ENCODE data around the gene CPB2.

CPB2 gene

DNA sequence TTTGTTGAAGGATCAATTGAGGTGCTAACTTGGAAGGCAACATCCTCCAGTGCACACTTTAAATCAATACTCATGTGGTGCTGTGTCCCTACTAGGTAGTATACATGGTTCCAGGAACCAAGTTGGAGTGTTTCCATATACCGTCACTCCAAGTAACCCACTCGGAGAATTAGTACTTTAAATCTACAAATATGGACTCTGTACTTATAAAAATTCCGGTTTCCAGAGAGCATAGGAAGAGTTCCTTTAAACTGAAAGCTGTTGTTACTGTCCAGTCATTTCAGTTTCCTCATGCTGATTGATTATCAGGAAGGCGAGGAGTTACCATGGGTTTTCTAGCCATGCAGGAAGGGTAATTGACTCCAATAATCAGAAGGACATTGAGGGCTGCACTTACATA, 7.2 kb downstream of the CPB2 start:
- no peak for DNase-seq (ENCODE audit: low read depth, low spot score)

DNA sequence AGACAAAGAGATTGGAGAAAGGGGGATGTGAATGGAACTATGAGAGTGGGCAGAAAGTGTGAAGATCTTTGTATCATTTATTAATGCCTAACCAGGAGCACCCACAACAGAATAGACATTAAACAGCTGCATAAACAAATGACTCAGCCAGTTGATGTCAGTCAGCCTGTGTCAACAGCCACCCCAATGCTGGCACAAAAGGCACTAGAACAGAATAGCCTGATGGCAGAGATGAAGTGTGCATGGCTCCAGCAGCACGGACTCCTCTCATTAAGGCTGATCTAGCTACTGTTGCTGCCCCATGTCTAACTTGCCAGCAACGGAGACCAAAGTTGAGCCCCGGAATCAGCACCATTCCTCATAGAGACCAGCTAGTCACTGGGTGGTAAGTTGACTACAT, 7.8 kb downstream of the CPB2 start:
- DNase-seq (ENCODE audit: low read depth, low spot score) = no peak

DNA sequence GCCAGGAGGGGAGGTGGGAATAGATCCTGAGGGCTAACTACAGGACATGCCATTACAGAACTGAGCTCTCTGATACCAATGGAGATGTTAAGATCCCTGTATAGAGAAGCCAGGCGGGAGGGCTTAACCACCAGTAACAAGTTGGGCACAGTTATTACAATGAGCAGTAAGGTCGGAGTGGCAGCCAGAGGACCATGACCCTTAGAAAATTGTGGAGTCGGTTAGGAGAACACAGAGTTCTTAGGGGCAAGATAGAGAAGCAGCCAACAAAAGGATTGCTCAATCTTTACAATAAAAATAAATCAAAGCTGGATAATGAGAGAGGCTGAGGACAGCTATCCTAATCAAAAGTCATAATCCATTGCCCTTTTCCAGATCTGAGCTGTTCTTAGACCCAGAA, 10.4 kb downstream of the CPB2 start:
- DNase-seq (ENCODE audit: low read depth, low spot score) = no peak

DNA sequence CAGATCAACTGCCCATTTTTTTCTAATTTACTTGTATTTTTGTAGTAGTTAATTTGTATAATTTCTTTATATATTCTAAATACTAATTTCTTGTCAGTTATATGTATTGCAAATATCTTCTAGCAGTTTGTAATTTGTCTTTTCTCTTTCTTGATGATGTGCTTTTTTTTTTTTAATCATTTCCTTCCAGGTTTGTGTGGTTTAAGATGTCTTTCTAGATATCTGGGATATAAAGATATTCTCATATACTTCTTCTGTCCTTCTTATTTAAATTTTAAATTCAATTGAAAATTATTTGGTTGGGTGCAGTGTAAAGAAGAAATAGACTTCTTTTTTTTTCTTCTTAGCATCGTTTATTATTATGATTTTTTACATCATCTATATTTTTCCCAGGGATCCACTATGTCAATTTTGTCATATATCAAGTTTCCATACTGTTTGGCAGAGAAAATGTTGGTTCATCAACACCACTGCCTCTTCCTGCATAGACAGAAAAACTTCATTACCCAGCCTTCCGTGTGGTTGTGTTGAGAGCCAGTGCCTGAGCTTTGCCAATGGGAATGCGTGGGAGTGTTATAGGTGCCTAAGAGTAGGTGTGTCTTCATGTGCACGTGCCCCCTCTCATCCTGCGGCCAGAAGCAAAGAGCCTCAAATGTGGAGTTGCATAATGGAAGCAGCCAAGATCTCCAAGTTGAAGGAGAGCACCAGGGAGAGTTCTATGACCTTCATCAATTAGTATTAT, 15.8 kb downstream of the CPB2 start:
- DNase-seq (ENCODE audit: low read depth, low spot score) = no peak

DNA sequence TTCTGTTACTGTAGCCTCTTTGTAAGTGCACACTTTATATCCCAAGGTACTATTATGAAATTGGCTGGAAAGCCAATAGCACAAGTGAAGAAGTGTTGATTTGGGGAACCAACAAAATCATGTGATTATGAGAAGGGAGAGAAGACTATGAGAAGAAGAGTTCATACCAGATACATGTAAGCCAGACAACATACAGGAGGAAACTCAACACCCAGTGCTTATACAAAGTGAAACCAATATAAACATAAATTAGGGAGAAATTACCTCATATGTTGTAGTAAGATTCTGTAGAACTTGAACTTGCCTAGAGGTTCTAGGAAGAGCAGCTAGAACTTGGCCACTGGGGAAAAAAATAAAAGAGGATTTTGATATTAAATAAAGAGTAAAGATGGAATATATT, 17.4 kb downstream of the CPB2 start:
- DNase-seq (ENCODE audit: low read depth, low spot score) = no peak

DNA sequence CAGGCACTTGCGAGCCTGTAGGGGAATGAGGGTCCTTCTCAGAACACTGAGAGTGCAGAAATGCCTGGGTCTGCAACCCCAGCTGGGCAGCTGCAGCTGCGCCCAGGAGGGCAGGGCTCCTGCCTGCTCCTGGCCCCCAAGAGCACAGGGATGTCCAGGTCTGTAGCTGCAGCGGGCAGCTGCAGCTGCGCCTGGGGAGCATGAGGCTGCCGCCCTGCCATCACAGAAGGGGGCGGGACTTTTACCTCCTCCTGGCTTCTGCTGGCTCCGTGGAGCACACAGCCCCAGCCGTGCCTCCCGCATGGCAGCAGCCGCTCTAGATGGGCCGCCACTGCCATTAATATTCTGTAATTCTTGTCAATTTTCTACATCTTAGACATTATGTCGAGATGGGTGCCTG, 17.8 kb downstream of the CPB2 start:
- DNase-seq (ENCODE audit: low read depth, low spot score) = no peak

DNA sequence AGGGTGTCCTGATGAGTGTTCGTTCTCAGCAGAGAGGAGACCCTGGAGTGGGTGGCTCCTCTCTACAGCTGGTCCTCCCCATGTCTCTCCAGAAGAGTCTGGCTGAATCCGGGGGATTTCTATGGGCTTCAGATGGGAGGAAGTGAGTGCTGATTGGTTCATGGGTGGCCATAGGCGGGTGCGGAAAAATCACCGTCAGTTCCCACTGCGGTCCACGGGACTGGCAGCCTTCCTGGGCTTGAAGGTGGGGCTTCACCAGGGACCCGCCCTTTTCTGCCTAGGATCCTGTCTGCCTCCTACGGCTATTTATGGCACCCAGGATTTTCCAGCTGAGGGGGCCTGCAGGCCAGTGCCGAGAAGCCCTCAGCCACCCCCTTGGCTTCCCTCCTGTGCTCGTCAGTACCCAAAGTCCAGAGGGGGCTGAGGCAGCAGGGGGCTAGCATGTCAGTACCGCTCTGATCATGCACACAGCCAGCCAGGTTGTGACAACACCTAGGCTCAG, 18.4 kb downstream of the CPB2 start:
- no peak for DNase-seq (ENCODE audit: low read depth, low spot score)

DNA sequence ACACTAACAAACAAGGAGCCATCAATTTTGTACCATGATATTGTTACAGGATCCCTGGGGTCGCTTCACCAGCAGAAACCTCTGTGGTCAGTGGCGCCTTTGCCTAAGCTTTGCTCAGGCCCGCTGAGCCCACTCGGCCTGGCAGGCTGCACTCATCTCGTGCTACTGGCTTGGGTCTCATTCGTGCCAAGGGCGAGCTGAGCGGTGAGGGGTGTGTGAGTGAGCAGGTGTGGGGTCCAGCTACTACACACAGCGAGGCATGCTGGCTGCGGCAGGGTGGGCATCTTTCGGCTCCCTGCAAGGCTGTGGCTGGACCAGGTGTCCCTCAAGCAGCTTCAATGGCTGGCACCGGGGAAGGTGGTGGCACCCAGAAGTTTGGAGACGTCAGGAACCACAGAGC, 19.1 kb downstream of the CPB2 start:
- DNase-seq (ENCODE audit: low read depth, low spot score) = no peak

DNA sequence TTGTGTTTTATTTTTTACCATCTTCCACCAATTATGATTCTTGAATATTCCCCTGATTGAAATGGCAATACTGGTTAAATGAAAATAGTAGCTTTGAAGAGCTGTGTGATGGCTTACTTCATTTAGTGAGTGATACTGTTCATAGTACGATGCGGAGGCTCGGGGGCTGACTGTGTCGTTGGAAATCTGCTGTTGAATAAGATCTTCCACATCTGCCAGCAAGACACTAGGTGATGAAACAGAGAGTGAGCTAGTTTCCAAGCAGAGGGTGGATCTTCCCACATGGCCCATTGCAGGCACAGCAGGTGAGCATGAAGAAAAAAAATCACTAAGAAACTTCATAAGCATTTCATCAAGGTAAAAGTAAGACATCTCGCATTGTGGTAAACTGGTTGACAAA, 22.5 kb downstream of the CPB2 start:
- DNase-seq (ENCODE audit: low read depth, low spot score) = no peak

DNA sequence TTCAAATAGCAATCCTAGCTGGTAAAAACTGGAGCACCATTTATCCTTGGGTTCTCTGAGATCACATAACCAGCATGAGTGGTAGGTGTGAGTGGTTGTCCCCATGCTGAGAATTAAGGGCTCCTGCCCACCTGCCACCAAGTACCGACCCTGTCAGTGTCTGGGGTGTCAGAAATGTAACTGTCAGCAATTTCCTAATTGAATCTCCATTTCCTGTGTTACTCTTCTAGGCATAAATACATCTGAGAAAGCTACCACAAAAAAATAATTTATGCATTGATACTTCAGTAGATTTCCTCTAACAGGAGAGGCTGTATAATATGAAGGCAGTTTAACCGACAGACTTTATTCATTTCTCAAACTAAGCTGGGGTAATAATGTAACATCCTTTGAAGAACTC, 25.1 kb downstream of the CPB2 start:
- no peak for DNase-seq (ENCODE audit: low read depth, low spot score)

DNA sequence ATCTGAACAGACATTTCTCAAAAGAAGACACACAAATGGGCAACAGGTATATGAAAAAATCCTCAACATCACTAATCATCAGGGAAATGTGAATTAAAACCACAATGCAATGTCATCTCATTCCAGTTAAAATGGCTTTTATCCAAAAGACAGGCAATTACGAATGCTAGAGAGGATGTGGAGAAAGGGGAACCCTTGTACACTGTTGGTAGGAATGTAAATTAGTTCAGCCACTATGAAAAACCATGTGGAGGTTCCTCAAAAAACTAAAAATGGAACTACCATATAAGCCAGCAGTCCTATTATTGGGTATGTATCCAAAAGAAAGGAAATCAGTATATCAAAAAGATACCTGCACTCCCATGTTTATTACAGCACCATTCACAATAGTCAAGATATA, 27.6 kb downstream of the CPB2 start:
- DNase-seq (ENCODE audit: low read depth, low spot score) = no peak

DNA sequence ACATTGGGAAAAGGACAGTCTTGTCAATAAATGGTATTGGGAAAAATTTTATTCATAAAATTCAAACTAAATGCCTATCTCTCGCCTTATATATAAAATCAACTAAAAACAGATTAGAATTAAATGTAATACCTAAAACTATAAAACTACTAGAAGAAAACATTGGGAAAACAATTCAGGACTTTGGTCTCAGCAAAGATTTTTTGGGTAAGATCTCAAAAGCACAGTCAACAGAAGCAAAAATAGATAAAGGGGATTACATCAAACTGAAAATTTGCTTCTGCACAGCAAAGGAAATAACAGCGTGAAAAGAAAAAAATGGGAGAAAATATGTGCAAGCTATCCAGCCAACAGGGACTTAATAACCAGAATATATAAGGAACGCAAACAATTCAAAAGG, 28.0 kb downstream of the CPB2 start:
- DNase-seq (ENCODE audit: low read depth, low spot score) = no peak

DNA sequence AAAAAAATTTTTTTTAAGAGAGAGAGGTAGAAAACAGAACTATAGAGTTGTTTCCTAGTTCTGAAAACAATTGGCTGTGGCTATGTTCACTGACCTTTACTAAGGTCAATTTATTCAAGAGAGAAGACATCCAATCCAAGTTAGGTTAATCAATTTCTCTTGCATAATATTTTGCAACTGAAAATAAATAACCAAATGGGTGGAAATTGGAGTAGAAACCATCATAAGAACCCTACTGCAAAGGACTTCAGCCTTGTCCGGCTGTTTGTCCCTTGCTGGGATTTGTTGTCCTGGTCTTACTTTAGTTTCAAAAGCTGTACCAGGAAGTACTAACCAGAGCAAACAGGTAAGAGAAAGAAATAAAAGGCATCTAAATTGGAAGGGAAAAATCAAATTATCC, 29.0 kb downstream of the CPB2 start:
- DNase-seq (ENCODE audit: low read depth, low spot score) = no peak

DNA sequence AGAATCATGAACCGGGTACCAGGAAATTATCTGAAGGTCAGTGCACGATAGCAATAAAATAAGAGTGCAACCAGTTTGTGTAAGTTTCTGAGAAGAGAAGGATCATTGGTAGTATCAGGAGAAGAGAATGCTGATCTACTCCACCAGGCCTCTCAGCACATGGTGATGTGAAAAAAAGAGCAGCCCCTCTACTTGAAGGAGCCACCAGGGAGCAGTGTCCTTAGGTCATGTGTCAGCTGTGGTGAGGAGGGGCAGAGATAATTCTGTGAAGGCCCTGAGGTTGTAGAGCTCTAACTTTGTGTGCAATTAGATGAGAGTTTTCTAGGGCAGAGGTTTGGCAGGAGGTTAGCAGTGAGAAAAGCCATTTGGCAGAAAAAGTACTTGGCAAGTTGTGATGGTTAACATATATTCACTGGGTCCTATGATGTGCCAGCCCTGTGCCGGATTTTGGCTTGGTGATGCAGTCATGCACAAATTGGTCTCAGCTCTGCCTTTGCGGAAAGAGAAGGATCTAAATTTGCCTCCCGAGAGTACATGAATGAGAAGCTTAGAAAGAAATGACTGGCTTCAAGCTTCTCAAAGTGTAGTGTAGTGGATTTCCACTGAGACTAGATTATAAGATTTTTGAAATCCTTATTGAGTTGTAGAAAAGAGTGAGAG, 33.1 kb downstream of the CPB2 start:
- DNase-seq (ENCODE audit: low read depth, low spot score) = no peak

DNA sequence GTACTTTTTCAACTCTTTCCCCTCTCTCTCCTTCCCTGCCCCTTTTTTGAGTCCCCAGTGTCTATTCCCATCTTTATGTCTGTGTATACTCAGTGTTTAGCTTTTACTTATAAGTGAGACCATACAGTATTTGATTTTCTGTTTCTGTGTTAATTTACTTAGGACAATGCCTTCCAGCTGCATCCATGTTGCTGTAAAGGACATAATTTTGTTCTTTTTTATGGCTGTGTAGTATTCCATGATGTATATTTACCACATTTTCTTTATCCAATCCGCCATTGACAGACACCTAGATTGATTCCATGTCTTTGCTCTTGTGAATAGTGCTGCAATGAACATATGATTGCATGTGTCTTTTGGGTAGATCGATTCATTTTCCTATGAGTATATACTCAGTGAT, 41.5 kb downstream of the CPB2 start:
- no peak for DNase-seq (ENCODE audit: low read depth, low spot score)

DNA sequence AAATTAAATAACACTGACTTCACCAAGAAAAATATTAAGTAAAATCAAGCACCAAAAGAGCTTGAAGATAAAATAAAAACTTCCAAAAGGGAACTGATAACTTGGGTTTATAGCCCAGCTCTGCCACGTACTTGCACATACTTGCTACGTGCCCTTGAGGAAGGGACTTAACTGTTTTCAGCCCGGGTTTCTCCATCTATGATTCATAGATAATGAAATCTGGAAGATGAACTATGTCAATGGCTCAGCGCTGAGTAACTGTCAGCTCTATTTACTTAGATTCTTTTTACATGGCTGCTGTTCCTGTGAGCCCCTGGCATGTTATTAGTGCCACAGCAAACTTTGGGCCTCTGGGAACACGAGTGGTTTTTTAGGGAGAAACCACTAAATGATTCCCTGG, 42.6 kb downstream of the CPB2 start:
- no peak for DNase-seq (ENCODE audit: low read depth, low spot score)

DNA sequence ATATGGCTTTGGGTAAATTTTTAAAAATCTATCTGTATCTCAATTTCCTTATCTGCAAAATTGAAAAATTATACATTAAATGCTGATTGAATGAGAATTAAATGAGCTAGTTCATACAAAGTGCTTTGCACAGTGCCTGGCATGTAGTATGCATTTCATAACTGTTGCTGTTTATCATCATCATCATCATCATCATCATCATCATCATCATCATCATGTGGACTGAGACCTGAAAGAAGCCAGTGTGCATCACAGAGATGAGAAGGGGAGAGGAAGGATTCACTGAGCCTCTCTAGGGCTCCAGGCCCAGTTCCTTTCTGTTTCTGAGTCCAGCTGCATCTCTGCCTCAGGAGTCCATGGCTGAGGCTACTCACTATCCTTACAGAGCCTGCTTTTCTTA, 45.4 kb downstream of the CPB2 start:
- DNase-seq (ENCODE audit: low read depth, low spot score) = no peak

DNA sequence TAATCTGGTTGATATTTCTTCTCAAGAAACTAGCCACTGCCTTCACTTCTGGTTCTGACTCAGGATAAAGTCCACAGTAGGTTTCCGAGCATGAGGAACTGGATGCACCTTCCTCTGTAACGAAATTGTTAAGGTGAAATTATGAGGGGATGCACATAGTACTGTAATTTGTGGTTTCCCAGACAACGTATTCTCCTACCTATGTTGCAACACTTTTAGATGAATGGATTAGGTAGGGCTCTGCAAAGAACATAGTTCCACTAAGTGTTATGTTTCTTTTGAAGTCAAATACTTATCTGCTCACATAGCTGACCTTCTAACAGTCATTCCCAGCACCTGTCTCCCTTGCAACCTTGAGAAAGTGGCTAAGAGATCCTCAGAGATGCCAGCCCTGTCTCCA, 46.6 kb downstream of the CPB2 start:
- no peak for DNase-seq (ENCODE audit: low read depth, low spot score)

DNA sequence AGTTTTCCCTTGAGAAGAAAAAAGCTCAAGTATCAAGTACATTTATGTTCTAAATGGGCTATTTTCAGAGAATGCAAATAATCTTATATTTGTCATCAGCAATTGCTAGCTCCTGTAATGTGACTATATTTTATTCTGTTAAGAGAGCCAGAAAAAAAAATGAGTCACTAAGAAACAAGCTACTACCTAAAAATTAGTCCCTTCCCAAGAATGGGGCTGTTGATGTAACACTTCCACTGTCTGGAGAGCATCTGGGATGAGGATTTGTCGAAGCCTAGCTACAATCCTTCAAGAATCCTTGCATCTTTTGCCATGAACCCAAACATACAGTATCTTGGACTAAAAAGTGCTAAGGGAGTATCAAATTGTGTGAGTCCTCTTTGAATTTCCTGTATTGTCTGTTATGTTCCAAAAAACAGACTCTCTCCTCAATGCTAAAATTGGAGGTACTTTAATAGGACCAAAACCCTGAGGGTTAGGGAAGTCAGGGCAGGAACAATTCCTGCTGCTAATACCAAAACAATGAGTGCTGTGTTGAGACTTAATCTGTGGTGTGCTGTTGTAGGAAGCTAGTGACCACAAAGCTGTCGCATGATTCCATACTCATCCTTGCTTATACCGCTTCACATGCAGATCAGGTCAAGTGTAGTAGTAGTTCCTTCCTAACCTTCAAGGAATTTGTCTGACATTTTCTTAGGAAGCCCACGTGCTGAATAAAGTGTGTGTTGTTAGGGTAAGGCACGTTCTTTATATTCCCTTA, 47.4 kb downstream of the CPB2 start:
- no peak for DNase-seq (ENCODE audit: low read depth, low spot score)

DNA sequence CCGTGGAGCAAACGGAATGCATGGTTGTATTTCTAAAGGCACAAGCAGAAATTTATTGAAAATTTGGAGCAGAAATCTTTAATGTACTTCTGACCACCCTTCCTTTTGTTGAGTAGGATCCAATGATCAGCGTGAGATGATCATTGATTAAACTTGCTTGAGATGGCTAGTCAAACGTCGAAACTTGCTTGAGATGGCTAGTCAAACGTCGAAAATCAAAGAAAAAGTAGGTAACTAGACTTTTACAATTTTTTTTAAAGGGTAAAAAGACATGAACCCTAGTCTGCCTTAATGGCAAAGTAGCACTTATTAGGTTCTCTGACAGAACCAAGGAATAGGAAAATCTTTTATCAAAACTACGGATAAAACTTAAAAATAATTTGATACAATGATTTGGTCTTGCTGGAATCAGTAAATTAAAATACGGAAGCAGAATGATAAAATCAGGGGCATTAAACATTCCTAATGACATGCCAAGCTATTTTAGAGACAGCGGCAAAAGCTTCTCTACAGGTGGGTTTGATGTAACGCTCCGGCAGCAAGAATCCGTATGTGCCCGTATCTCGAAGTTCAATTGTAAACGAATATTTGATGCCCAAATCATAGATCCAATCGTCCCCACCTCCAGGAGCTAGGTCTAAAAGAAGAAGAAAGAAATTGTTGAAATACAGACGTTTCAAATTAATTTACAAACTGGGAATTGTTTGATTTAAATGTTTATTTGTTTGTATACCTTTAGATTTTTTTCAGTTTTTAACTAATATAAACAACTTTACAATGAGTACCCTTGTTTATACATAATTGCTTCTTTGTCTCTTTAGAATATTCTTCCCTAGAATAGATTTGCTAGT, 51.4 kb downstream of the CPB2 start:
- DNase-seq (ENCODE audit: low read depth, low spot score) = no peak

DNA sequence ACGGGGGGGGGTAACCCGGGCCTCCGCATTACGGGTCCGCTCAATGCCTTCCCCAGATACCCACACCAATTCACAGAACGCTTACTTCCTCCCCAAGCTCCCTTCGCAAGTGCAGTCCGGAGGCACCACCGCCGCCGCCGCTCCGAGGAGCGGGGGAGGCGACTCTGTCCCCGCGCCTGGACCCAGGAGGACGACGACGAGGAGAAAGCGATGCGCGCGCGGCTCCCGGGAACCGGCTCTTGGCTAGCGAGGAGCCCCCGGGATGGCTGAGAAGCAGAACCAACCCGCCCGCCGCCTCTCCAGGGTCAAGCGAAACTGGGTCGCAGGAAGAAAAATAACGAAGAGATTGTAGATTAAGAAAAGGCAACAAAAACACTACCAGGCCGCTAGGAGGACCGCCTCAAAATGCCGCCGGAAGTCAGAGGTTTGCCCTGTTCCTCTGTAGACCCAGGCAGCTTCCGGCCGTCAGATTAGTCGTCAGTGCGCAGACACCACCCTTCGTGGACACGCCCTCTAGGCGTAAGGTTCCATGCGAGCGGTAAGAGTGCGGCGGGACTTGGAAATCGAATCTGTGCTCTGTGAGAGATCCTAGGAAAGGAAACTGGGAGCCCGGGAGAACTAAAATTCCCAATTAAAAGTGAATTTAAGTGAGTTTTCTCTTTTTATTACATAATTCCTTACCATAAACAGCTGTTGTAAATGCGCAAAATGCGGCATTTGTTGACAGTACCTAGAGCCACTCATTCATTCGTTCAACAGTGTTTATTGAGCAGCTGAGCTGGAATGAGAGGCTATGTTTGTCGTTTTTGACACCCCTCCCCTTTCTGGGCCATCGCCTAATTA, 52.3 kb downstream of the CPB2 start, which contains the start of gene ZC3H13:
ZC3H13 (minus strand) TSS at position 428 of the 843 bp plus-strand sequence. CDS start 7,239 bp downstream, outside the sequence.
- DNase-seq (ENCODE audit: low read depth, low spot score) = peak; percentile 80
